Gastrocnemius medialis (tissue), 4 donors: ENCODE measurements around the gene SNAI1. TPM values are rescaled to one million over a fixed set of nuclear protein-coding genes. Genes with fewer than 3 reads are reported as not detected.

Experiments used
- ATAC-seq, 2 donors: fragments of 150-250 bp; one replicate each; pipeline ENCODE4 v1.9.1; 2016
- DNase-seq, 2 donors: peaks; one replicate each; pipeline ENCODE4 v3.0.0-alpha.2; 2019
- H3K27ac ChIP-seq, 4 donors: fragments of 200-600 bp; sonication (generic); 1 replicate in 1 of 4; 2 replicates in 3 of 4; pipeline ENCODE4 v1.5.1; 2016 to 2018; ENCODE audit warnings: mild to moderate bottlenecking in 2 of 4, moderate library complexity in 1 of 4
- H3K27me3 ChIP-seq, 3 donors: fragments of 200-600 bp; sonication (generic) in 2 of 3; 1 replicate in 1 of 3; 2 replicates in 2 of 3; pipeline versions ENCODE4 v1.5.1 to v1.6.0; 2016 to 2019; ENCODE audit warnings: mild to moderate bottlenecking in 1 of 3, moderate library complexity in 1 of 3
- H3K36me3 ChIP-seq, 2 donors: fragments of 200-600 bp; sonication (generic) in 1 of 2; one replicate each; pipeline ENCODE4 v1.5.1; 2017 to 2018
- H3K4me1 ChIP-seq, 2 donors: fragments of 200-600 bp; sonication (generic) in 1 of 2; one replicate each; pipeline ENCODE4 v1.5.1; 2016 to 2017; ENCODE audit warnings: mild to moderate bottlenecking in 2 of 2
- H3K4me3 ChIP-seq, 4 donors: fragments of 200-600 bp; sonication (generic) in 3 of 4; 1 replicate in 1 of 4; 2 replicates in 3 of 4; pipeline ENCODE4 v1.5.1; 2016 to 2019; ENCODE audit warnings: mild to moderate bottlenecking in 2 of 4
- H3K9me3 ChIP-seq, 3 donors: fragments of 200-600 bp; sonication (generic) in 2 of 3; 1 replicate in 1 of 3; 2 replicates in 2 of 3; pipeline ENCODE4 v1.5.1; 2016 to 2019
- CTCF ChIP-seq, 5 experiments: fragments of 450-650 bp in 3 of 5; fragments of 200-600 bp in 2 of 5; sonication (generic) in 2 of 5; IDR thresholded peaks in 4 of 5; conservative IDR thresholded peaks in 1 of 5; 1 replicate in 4 of 5; 2 replicates in 1 of 5; pipeline ENCODE4 v1.5.1; 2016 to 2019; ENCODE audit warnings: antibody characterized with exemption in 5 of 5, mild to moderate bottlenecking in 3 of 5, moderate library complexity in 3 of 5
- POLR2A ChIP-seq, 2 donors: fragments of 450-650 bp; IDR thresholded peaks; one replicate each; pipeline ENCODE4 v1.6.1; 2017; ENCODE audit warnings: antibody characterized with exemption in 2 of 2, mild to moderate bottlenecking in 2 of 2, moderate library complexity in 2 of 2
- in situ Hi-C, 4 donors: fragments of 200-750 bp; cut with MboI; loops; one replicate each; pipeline versions ENCODE4 v1.15.0 to v1.8.0; 2017; ENCODE audit warnings: low sequenced_read_pairs in 4 of 4
- intact Hi-C: fragments of 100-400 bp; cut with DNase I; formaldehyde crosslinking; loops from one replicate; pipeline ENCODE4 v1.15.1; 2023; ENCODE audit warnings: low total_unique reads
- total RNA-seq, 4 donors: library from RNA; depleted of rRNA; stranded (reverse); fragments of >200 nt; gene quantifications; one replicate each; pipeline versions ENCODE4 v1.1.0 to v1.2.3, GENCODE V29; 2016

Gene SNAI1
- total RNA-seq, 4 donors from 2014 or later: 0.61 to 3.5 (median 1.3) TPM

DNA sequence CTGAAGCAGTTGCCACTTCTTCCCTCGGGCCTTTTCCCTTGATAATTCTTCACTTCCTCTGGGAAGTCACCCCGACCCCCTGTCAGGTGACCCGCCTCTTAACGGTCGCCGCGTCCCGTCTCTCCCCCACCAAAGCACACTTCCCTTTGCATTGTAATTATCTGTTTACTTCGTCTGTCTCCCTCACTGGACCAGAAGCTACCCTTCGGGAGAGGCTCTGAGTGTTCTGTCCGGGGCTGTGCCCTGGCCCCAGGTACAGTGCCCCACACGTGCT is 771 bp upstream of the SNAI1 start:
- Histone ChIP-seq H3K36me3 (no peaks in the 10 kb centered on the region), H3K9me3 (no peaks in the 10 kb centered on the region), H3K27me3 (no peaks in the 10 kb centered on the region), H3K4me3 (peak overlapping the region; percentile 37 to 69 (median 56)), H3K4me1 (peaks cover 28 to 38% of the 10 kb centered on the region in 2 donors), H3K27ac (peak overlapping the region; percentile 67 to 81 (median 75))
- intact Hi-C loops: loop anchor here (5.0 kb wide), 2 partner anchors 105 to 185 kb away; no protein-coding TSS in a partner anchor
- DNase-seq (no peak), ATAC-seq (no peak)
- TF ChIP-seq POLR2A (IDR thresholded peaks at IDR 0.05) (no peak), CTCF (IDR thresholded peaks at IDR 0.05 in 4 of 5, conservative IDR thresholded peaks at IDR 0.05 in 1 of 5) (no peak)
- in situ Hi-C loops: loop anchor here in 2 of 4 donors (5.0 to 10.0 kb wide), 2 partner anchors 90 to 183 kb away; no protein-coding TSS in a partner anchor

DNA sequence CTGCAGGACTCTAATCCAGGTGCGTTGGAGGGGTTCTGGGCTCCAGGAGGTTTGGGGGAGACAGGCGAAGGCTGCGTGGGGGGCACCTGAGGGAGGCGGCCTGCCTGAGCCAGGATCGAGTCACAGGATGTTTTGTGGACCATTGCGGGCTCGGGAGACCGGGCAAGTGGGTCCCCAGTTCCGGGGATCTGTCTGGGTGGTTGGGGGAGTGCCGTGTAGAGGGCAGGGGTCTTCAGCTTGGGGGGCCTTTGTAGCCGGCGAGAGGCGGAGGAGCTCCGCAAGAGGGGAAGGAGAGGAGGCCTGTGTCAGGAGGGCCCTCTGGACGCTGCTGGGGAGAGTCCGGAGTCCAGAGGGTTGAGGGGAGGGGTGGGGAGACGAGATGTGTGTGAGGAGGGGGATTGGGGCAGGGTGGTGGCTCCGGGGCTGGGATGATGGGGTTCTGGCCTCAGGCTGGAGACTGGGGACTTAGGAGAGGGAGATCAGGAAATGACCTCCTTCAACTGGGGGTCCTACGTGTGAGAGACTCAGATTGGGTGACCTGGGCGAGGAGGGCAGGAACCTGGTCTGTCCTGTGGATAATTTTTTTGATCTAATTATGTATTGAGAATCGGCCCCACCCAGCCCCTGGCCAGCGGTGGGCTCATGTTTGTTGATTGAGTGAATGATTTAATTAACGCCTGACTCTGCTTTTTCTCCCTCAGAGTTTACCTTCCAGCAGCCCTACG is 505 bp downstream of the SNAI1 start:
- H3K4me3 ChIP-seq: peak overlapping the region; percentile 48 to 69 (median 54)
- no peak for ATAC-seq

DNA sequence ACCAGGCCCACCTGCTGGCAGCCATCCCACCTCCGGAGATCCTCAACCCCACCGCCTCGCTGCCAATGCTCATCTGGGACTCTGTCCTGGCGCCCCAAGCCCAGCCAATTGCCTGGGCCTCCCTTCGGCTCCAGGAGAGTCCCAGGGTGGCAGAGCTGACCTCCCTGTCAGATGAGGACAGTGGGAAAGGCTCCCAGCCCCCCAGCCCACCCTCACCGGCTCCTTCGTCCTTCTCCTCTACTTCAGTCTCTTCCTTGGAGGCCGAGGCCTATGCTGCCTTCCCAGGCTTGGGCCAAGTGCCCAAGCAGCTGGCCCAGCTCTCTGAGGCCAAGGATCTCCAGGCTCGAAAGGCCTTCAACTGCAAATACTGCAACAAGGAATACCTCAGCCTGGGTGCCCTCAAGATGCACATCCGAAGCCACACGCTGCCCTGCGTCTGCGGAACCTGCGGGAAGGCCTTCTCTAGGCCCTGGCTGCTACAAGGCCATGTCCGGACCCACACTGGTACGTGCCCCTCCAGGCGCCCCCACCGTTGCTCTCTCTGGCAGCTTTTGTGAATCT is 1.1 kb downstream of the SNAI1 start:
- TF ChIP-seq POLR2A (IDR thresholded peaks at IDR 0.05) (no peak), CTCF (IDR thresholded peaks at IDR 0.05 in 4 of 5, conservative IDR thresholded peaks at IDR 0.05 in 1 of 5) (no peak)
- H3K36me3 ChIP-seq: no peaks in the 10 kb centered on the region
- intact Hi-C loops (loop anchor here (5.0 kb wide), 2 partner anchors 103 to 183 kb away; no protein-coding TSS in a partner anchor), in situ Hi-C loops (loop anchor here in 2 of 4 donors (5.0 to 10.0 kb wide), 2 partner anchors 88 to 181 kb away; no protein-coding TSS in a partner anchor)
- H3K9me3 ChIP-seq: no peaks in the 10 kb centered on the region
- H3K27me3 ChIP-seq: no peaks in the 10 kb centered on the region
- ATAC-seq (no peak), DNase-seq (no peak)
- H3K4me3 ChIP-seq: peak overlapping the region; percentile 48 to 69 (median 54)
- peak overlapping the region; percentile 75 to 81 (median 78) for H3K27ac ChIP-seq
- H3K4me1 ChIP-seq: peaks cover 24 to 43% of the 10 kb centered on the region in 2 donors

More for the DNA sequence above, 505 bp downstream of the SNAI1 start:
- no peaks in the 10 kb centered on the region for H3K36me3 ChIP-seq
- H3K27me3 ChIP-seq: no peaks in the 10 kb centered on the region
- no peak for DNase-seq
- no peaks in the 10 kb centered on the region for H3K9me3 ChIP-seq
- in situ Hi-C loops: loop anchor here in 2 of 4 donors (5.0 to 10.0 kb wide), 2 partner anchors 89 to 182 kb away; no protein-coding TSS in a partner anchor
- no peak for TF ChIP-seq CTCF (IDR thresholded peaks at IDR 0.05 in 4 of 5, conservative IDR thresholded peaks at IDR 0.05 in 1 of 5)
- no peak for TF ChIP-seq POLR2A (IDR thresholded peaks at IDR 0.05)
- H3K27ac ChIP-seq: peak overlapping the region; percentile 75 to 81 (median 78)
- H3K4me1 ChIP-seq: peaks cover 28 to 41% of the 10 kb centered on the region in 2 donors
- intact Hi-C loops: loop anchor here (5.0 kb wide), 2 partner anchors 104 to 184 kb away; no protein-coding TSS in a partner anchor

GRCh38 chr20:49984426-49985153 is 1.8 kb downstream of the SNAI1 start:
- intact Hi-C loops (loop anchor here (5.0 kb wide), 2 partner anchors 103 to 183 kb away; no protein-coding TSS in a partner anchor), in situ Hi-C loops (loop anchor here in 2 of 4 donors (5.0 to 10.0 kb wide), 2 partner anchors 88 to 180 kb away; no protein-coding TSS in a partner anchor)
- H3K27me3 ChIP-seq: no peaks in the 10 kb centered on the region
- no peak for ATAC-seq
- no peak for DNase-seq
- peak overlapping the region in 2 of 4 donors; percentile 48 to 52 for H3K4me3 ChIP-seq
- H3K9me3 ChIP-seq: no peaks in the 10 kb centered on the region
- H3K27ac ChIP-seq: peak overlapping the region in 3 of 4 donors; percentile 75 to 81 (median 75)
- TF ChIP-seq CTCF (IDR thresholded peaks at IDR 0.05 in 4 of 5, conservative IDR thresholded peaks at IDR 0.05 in 1 of 5) (no peak), POLR2A (IDR thresholded peaks at IDR 0.05) (no peak)
- H3K36me3 ChIP-seq: no peaks in the 10 kb centered on the region
- peaks cover 19 to 40% of the 10 kb centered on the region in 2 donors for H3K4me1 ChIP-seq
